EH (cell line): ENCODE data around the gene RBBP8NL.
"Not testable (repeated sequence)": the region's sequence is repeated elsewhere in the genome, so short reads cannot be mapped to it uniquely, and the experiment has no call there.

Source experiments
- DNase-seq: peaks from one replicate; pipeline ENCODE4 v3.0.0-alpha.2; 2015; ENCODE audit warnings: low read depth

The RBBP8NL gene

GRCh38 chr20:62445553-62446340 lies 18.4 kb upstream of the RBBP8NL start:
- DNase-seq = no peak

- DNase-seq = no peak
Observed at GRCh38 chr20:62444286-62444685, 16.9 kb upstream of the RBBP8NL start.

- no peak for DNase-seq
Observed at GRCh38 chr20:62441987-62442539, 14.7 kb upstream of the RBBP8NL start.

GRCh38 chr20:62439218-62439617 lies 11.9 kb upstream of the RBBP8NL start:
- DNase-seq = no peak

GRCh38 chr20:62437927-62438326 lies 10.6 kb upstream of the RBBP8NL start:
- no peak for DNase-seq

- DNase-seq = no peak
Observed at GRCh38 chr20:62437496-62437895, 10.2 kb upstream of the RBBP8NL start.

GRCh38 chr20:62436692-62437091 lies 9.4 kb upstream of the RBBP8NL start:
- no peak for DNase-seq

- DNase-seq = peak; percentile 14
Observed at GRCh38 chr20:62433658-62434497, 6.5 kb upstream of the RBBP8NL start.

GRCh38 chr20:62430866-62431447 lies 3.6 kb upstream of the RBBP8NL start:
- no peak for DNase-seq

GRCh38 chr20:62430311-62430853 lies 3.0 kb upstream of the RBBP8NL start:
- DNase-seq = no peak

GRCh38 chr20:62429455-62430310 lies 2.3 kb upstream of the RBBP8NL start:
- DNase-seq = no peak

- peak; percentile 10 for DNase-seq
Observed at GRCh38 chr20:62428396-62429295, 1.3 kb upstream of the RBBP8NL start.

GRCh38 chr20:62428002-62428372 lies 648 bp upstream of the RBBP8NL start:
- DNase-seq = no peak

GRCh38 chr20:62426699-62427131 lies 624 bp downstream of the RBBP8NL start:
- no peak for DNase-seq

GRCh38 chr20:62426059-62426348 lies 1.3 kb downstream of the RBBP8NL start:
- DNase-seq = not testable (repeated sequence)

- DNase-seq = no peak
Observed at GRCh38 chr20:62425281-62426058, 1.9 kb downstream of the RBBP8NL start.

GRCh38 chr20:62424249-62425107 lies 2.9 kb downstream of the RBBP8NL start:
- no peak for DNase-seq

- no peak for DNase-seq
Observed at GRCh38 chr20:62423326-62423706, 4.0 kb downstream of the RBBP8NL start.
